SK-N-SH treated with all-trans-retinoic acid at 6 μM for 48 hours (cell line): ENCODE results near the gene CCDC187.

Experiments used
- PPARA ChIP-seq: fragments of 250-450 bp; sonication (Bioruptor Pico); IDR thresholded peaks from 2 replicates; pipeline ENCODE4 v1.5.0; 2020; ENCODE audit warnings: mild to moderate bottlenecking, borderline replicate concordance
- ZC3H10 ChIP-seq: fragments of 250-450 bp; sonication (Bioruptor Pico); IDR thresholded peaks from 2 replicates; pipeline ENCODE4 v1.5.1; 2021; ENCODE audit warnings: mild to moderate bottlenecking, moderate library complexity
- ZFP3 ChIP-seq: fragments of 250-450 bp; sonication (Bioruptor Pico); IDR thresholded peaks from 2 replicates; pipeline ENCODE4 v1.5.0; 2020; ENCODE audit warnings: mild to moderate bottlenecking, moderate library complexity
- ZFP30 ChIP-seq: fragments of 450-650 bp; formaldehyde crosslinking; IDR thresholded peaks from 2 replicates; pipeline ENCODE4 v1.5.0; 2022; ENCODE audit warnings: mild to moderate bottlenecking, moderate library complexity
- ZNF70 ChIP-seq: fragments of 450-650 bp; formaldehyde crosslinking; IDR thresholded peaks from 2 replicates; pipeline ENCODE4 v1.5.0; 2020; ENCODE audit warnings: mild to moderate bottlenecking, moderate library complexity
- TF ChIP-seq, protein P1 (sequence below): fragments of 250-450 bp; sonication (Bioruptor Pico); IDR thresholded peaks from 2 replicates; pipeline ENCODE4 v1.5.1; 2021; ENCODE audit warnings: mild to moderate bottlenecking, moderate library complexity

DNA sequence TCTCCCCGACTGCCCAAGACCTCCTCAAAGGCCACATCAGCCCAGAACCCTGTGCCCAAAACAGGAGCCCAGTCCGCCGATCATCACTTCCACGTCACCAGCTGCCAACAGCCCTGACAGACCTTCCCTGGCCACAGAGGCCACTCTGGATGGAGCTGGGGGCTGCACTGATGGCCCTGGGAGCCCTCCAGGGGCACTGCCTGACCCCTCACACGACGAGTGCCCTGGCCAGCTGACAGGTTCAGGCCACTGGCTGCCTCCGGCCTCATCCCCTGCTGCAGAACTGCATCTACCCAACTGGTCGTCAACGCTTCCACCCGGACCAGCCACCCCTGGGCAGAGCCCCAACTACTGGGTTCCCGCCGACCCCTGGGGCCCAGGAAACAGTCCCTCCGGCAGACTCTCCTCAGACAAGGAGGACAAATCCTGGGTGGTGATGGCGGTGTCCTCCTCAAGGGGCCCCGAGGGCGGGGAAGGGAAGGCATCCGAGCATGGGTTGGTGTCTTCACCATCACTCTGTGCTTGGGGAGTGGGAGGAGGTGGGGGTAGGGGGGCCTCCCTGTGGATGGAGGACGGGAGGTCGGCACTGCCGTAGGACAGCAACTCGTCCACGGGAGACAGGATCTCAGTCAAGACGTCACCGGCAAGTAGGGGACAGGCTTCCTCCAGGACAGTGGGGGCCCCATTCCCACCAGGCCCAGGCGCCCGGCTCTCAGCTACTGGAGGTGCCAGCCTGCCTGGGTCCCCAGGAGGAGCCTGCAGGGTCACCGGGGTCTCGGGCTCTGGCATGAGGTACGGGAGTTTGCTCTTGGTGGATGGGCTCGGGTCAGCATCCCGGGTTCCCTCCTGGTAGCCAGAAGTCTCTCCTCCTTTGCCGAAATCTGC lies 50.4 kb downstream of the CCDC187 start:
- TF ChIP-seq ZC3H10 (CRISPR knock-in tag) (no peak), ZFP30 (no peak), ZFP3 (CRISPR knock-in tag) (no peak), ZNF70 (CRISPR knock-in tag) (no peak), PPARA (CRISPR knock-in tag) (no peak)
- TF ChIP-seq, protein P1, sequence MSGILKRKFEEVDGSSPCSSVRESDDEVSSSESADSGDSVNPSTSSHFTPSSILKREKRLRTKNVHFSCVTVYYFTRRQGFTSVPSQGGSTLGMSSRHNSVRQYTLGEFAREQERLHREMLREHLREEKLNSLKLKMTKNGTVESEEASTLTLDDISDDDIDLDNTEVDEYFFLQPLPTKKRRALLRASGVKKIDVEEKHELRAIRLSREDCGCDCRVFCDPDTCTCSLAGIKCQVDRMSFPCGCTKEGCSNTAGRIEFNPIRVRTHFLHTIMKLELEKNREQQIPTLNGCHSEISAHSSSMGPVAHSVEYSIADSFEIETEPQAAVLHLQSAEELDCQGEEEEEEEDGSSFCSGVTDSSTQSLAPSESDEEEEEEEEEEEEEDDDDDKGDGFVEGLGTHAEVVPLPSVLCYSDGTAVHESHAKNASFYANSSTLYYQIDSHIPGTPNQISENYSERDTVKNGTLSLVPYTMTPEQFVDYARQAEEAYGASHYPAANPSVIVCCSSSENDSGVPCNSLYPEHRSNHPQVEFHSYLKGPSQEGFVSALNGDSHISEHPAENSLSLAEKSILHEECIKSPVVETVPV (CRISPR knock-in tag) = no peak
